ENCODE results near the gene ZNF213. TPM values are rescaled to one million over a fixed set of nuclear protein-coding genes. Genes with fewer than 3 reads are reported as not detected.

ZNF213 gene
- polyA plus RNA-seq, 3 donors = 8.0 to 9.3 (median 9.3) TPM

GRCh38 chr16:3147046-3147756, 12.4 kb downstream of the ZNF213 start:
- no peak for DNase-seq (ENCODE audit: low read depth in 3 of 3, low spot score in 2 of 3)

- DNase-seq (ENCODE audit: low read depth in 3 of 3, low spot score in 2 of 3) = no peak
Measured at GRCh38 chr16:3147757-3148104, 12.9 kb downstream of the ZNF213 start.

GRCh38 chr16:3148256-3149192, 13.7 kb downstream of the ZNF213 start:
- DNase-seq (ENCODE audit: low read depth in 3 of 3, low spot score in 2 of 3) = no peak

- DNase-seq (ENCODE audit: low read depth in 3 of 3, low spot score in 2 of 3) = no peak
Measured at GRCh38 chr16:3149193-3149530, 14.3 kb downstream of the ZNF213 start.

GRCh38 chr16:3149630-3150345, 15.0 kb downstream of the ZNF213 start:
- DNase-seq (ENCODE audit: low read depth in 3 of 3, low spot score in 2 of 3) = no peak

- peak; percentile 93 to 97 (median 93) for DNase-seq (ENCODE audit: low read depth in 3 of 3, low spot score in 2 of 3)
Measured at GRCh38 chr16:3150346-3151218, 15.8 kb downstream of the ZNF213 start.

GRCh38 chr16:3152027-3152276, 17.1 kb downstream of the ZNF213 start:
- no peak for DNase-seq (ENCODE audit: low read depth in 3 of 3, low spot score in 2 of 3)

- peak in 1 of 3 donors; percentile 85 for DNase-seq (ENCODE audit: low read depth in 3 of 3, low spot score in 2 of 3)
Measured at GRCh38 chr16:3152277-3152990, 17.6 kb downstream of the ZNF213 start.

GRCh38 chr16:3152991-3153368, 18.2 kb downstream of the ZNF213 start:
- DNase-seq (ENCODE audit: low read depth in 3 of 3, low spot score in 2 of 3) = no peak

GRCh38 chr16:3155181-3155580, 20.4 kb downstream of the ZNF213 start:
- DNase-seq (ENCODE audit: low read depth in 3 of 3, low spot score in 2 of 3) = no peak

- no peak for DNase-seq (ENCODE audit: low read depth in 3 of 3, low spot score in 2 of 3)
Measured at GRCh38 chr16:3155972-3156371, 21.1 kb downstream of the ZNF213 start.

GRCh38 chr16:3157229-3158025, 22.6 kb downstream of the ZNF213 start:
- DNase-seq (ENCODE audit: low read depth in 3 of 3, low spot score in 2 of 3) = no peak

- no peak for DNase-seq (ENCODE audit: low read depth in 3 of 3, low spot score in 2 of 3)
Measured at GRCh38 chr16:3158026-3158509, 23.2 kb downstream of the ZNF213 start.

- no peak for DNase-seq (ENCODE audit: low read depth in 3 of 3, low spot score in 2 of 3)
Measured at GRCh38 chr16:3158510-3159314, 23.9 kb downstream of the ZNF213 start.

GRCh38 chr16:3161235-3162018, 26.6 kb downstream of the ZNF213 start:
- DNase-seq (ENCODE audit: low read depth in 3 of 3, low spot score in 2 of 3) = no peak

- no peak for DNase-seq (ENCODE audit: low read depth in 3 of 3, low spot score in 2 of 3)
Measured at GRCh38 chr16:3164121-3164991, 29.5 kb downstream of the ZNF213 start.
